PFSK-1 (cell line): ENCODE data around the gene TMEM250.

ENCODE experiments used
- FOXP2 ChIP-seq: optimal IDR thresholded peaks from 2 replicates; pipeline ENCODE3; 2011; ENCODE audit warnings: borderline replicate concordance, control low read depth, inconsistent platforms; ENCODE audit not compliant: insufficient read depth; ENCODE audit errors: extremely low read length, extremely low read depth
- REST ChIP-seq, 2 experiments: IDR thresholded peaks; 2 replicates each; pipeline versions ENCODE4 v1.6.1 to v1.8.0; 2011 to 2012; ENCODE audit warnings: low read depth in 2 of 2, low read length in 2 of 2, control low read depth in 1 of 2, inconsistent platforms in 1 of 2, mild to moderate bottlenecking in 1 of 2, moderate library complexity in 1 of 2; ENCODE audit not compliant: insufficient read depth in 1 of 2
- SIN3A ChIP-seq: IDR thresholded peaks from 2 replicates; pipeline ENCODE4 v1.6.1; 2012; ENCODE audit warnings: mild to moderate bottlenecking, low read length, moderate library complexity, borderline replicate concordance; ENCODE audit not compliant: insufficient read depth
- TAF1 ChIP-seq: IDR thresholded peaks from 2 replicates; pipeline ENCODE4 v1.6.1; 2012; ENCODE audit warnings: low read length, control low read depth, borderline replicate concordance; ENCODE audit not compliant: insufficient read depth

GRCh38 chr9:136146126-136147037 lies 27.7 kb upstream of the TMEM250 start:
- TF ChIP-seq SIN3A (no peak), REST (IDR thresholded peaks at IDR 0.05; ENCODE audit: insufficient read depth in 1 of 2, low read depth in 2 of 2, low read length in 2 of 2) (no peak), TAF1 (no peak), FOXP2 (no peak)
